NT2/D1 (cell line): ENCODE results near the gene MAL.

Experiments used
- YY1 ChIP-seq: IDR thresholded peaks from 2 replicates; pipeline ENCODE4 v1.6.1; 2011; ENCODE audit not compliant: insufficient read length, insufficient read depth
- ZNF274 ChIP-seq: IDR thresholded peaks from 2 replicates; pipeline ENCODE4 v1.6.1; 2011; ENCODE audit warnings: mild to moderate bottlenecking, low read depth, low read length

GRCh38 chr2:95068256-95068655 is 42.7 kb downstream of the MAL start:
- TF ChIP-seq YY1: no peak
- no peak for TF ChIP-seq ZNF274
